Amniotic epithelial cell (primary cell): ENCODE measurements around the gene OBSCN.
A peak's percentile ranks its signal among the peaks of the same experiment; 100 is the strongest.

ENCODE experiments used
- DNase-seq: peaks from one replicate; pipeline ENCODE4 v3.0.0-alpha.2; 2010; ENCODE audit warnings: low read depth

Gene OBSCN

GRCh38 chr1:228207851-228208821 lies at the start of gene OBSCN:
Gene OBSCN (plus strand): TSS chr1:228208044. CDS start chr1:228211784, 3,740 bp downstream.
- DNase-seq, result no peak

- no peak for DNase-seq
These were observed 49.5 kb upstream of the OBSCN start for GRCh38 chr1:228158151-228159007.

- no peak for DNase-seq
These were observed 48.7 kb upstream of the OBSCN start for GRCh38 chr1:228159008-228159665.

GRCh38 chr1:228160201-228160761 lies 47.6 kb upstream of the OBSCN start:
- DNase-seq, result no peak

GRCh38 chr1:228161362-228161761 lies 46.5 kb upstream of the OBSCN start:
- no peak for DNase-seq

- no peak for DNase-seq
These were observed 46.0 kb upstream of the OBSCN start for GRCh38 chr1:228161866-228162265.

- DNase-seq, result no peak
These were observed 45.4 kb upstream of the OBSCN start for GRCh38 chr1:228162286-228163006.

- peak; percentile 31 for DNase-seq
These were observed 44.7 kb upstream of the OBSCN start for GRCh38 chr1:228163007-228163753.

GRCh38 chr1:228163776-228164519 lies 43.9 kb upstream of the OBSCN start:
- no peak for DNase-seq

GRCh38 chr1:228164561-228165371 lies 43.1 kb upstream of the OBSCN start:
- DNase-seq, result no peak

GRCh38 chr1:228165372-228166169 lies 42.3 kb upstream of the OBSCN start, which contains the start of gene IBA57:
Gene IBA57 (plus strand): TSS chr1:228165804. CDS start chr1:228165817, 13 bp downstream.
- peak; percentile 97 for DNase-seq

GRCh38 chr1:228166170-228166936 lies 41.5 kb upstream of the OBSCN start:
- DNase-seq, result peak; percentile 40

- no peak for DNase-seq
These were observed 39.1 kb upstream of the OBSCN start for GRCh38 chr1:228168563-228169270.

GRCh38 chr1:228169345-228169744 lies 38.5 kb upstream of the OBSCN start:
- no peak for DNase-seq

GRCh38 chr1:228170666-228171065 lies 37.2 kb upstream of the OBSCN start:
- no peak for DNase-seq

GRCh38 chr1:228171221-228171891 lies 36.5 kb upstream of the OBSCN start:
- no peak for DNase-seq
